Peyer's patch (tissue), 4 donors: ENCODE results near the gene HMOX1. TPM values are rescaled to one million over a fixed set of nuclear protein-coding genes. Genes with fewer than 3 reads are reported as not detected.

Source experiments
- DNase-seq, 3 donors: peaks; one replicate each; pipeline ENCODE4 v3.0.0-alpha.2; 2017 to 2019
- H3K27ac ChIP-seq, 4 donors: fragments of 200-600 bp; sonication (generic); one replicate each; pipeline ENCODE4 v1.5.1; 2016 to 2019
- H3K27me3 ChIP-seq, 2 donors: fragments of 200-600 bp; sonication (generic); one replicate each; pipeline ENCODE4 v1.5.1; 2019
- H3K36me3 ChIP-seq, 3 donors: fragments of 200-600 bp; sonication (generic); one replicate each; pipeline ENCODE4 v1.5.1; 2016 to 2019
- H3K4me1 ChIP-seq, 4 donors: fragments of 200-600 bp; sonication (generic); one replicate each; pipeline ENCODE4 v1.5.1; 2016 to 2019
- H3K4me3 ChIP-seq, 4 donors: fragments of 200-600 bp; sonication (generic); 1 replicate in 3 of 4; 2 replicates in 1 of 4; pipeline ENCODE4 v1.5.1; 2016 to 2019; ENCODE audit warnings: mild to moderate bottlenecking in 1 of 4
- H3K9me3 ChIP-seq, 4 donors: fragments of 200-600 bp; sonication (generic); one replicate each; pipeline ENCODE4 v1.5.1; 2016 to 2019; ENCODE audit warnings: mild to moderate bottlenecking in 1 of 4
- CTCF ChIP-seq, 6 experiments: fragments of 450-650 bp in 4 of 6; fragments of 200-600 bp in 2 of 6; sonication (generic) in 1 of 6; IDR thresholded peaks; one replicate each; pipeline ENCODE4 v1.5.1; 2017 to 2019; ENCODE audit warnings: antibody characterized with exemption in 6 of 6, mild to moderate bottlenecking in 3 of 6, moderate library complexity in 1 of 6
- POLR2A ChIP-seq, 2 donors: fragments of 450-650 bp; IDR thresholded peaks; one replicate each; pipeline ENCODE4 v1.5.1; 2017; ENCODE audit warnings: antibody characterized with exemption in 2 of 2, mild to moderate bottlenecking in 2 of 2, moderate library complexity in 2 of 2
- total RNA-seq, 4 donors: library from RNA; depleted of rRNA; stranded (reverse); fragments of >200 nt; gene quantifications; one replicate each; pipeline ENCODE4 v1.1.0, GENCODE V29; 2016

The HMOX1 gene
- total RNA-seq, 4 donors from 2014 or later = 27.2 to 64.5 (median 46.7) TPM

- Histone ChIP-seq H3K9me3 (no peaks in the 10 kb centered on the region), H3K36me3 (peaks cover 0 to 8% (median 0%) of the 10 kb centered on the region in 3 donors), H3K4me3 (no peak overlapping the region), H3K27me3 (no peaks in the 10 kb centered on the region), H3K4me1 (peaks cover 0 to 16% (median 6%) of the 10 kb centered on the region in 4 donors), H3K27ac (peak overlapping the region in 1 of 4 donors; percentile 88)
- TF ChIP-seq POLR2A (IDR thresholded peaks at IDR 0.05) = no peak
- no peak for TF ChIP-seq CTCF (IDR thresholded peaks at IDR 0.05)
- no peak for DNase-seq
These were observed 17.7 kb downstream of the HMOX1 start for GRCh38 chr22:35398591-35398973.

GRCh38 chr22:35399114-35399677 is 18.3 kb downstream of the HMOX1 start:
- Histone ChIP-seq H3K4me1 (peaks cover 0 to 13% (median 6%) of the 10 kb centered on the region in 4 donors), H3K27ac (peak overlapping the region; percentile 9 to 88 (median 63)), H3K27me3 (no peaks in the 10 kb centered on the region), H3K36me3 (peaks cover 0 to 10% (median 0%) of the 10 kb centered on the region in 3 donors), H3K9me3 (no peaks in the 10 kb centered on the region), H3K4me3 (peak overlapping the region; percentile 74 to 98 (median 89))
- DNase-seq = no peak
- TF ChIP-seq CTCF (IDR thresholded peaks at IDR 0.05) (no peak), POLR2A (IDR thresholded peaks at IDR 0.05) (no peak)

GRCh38 chr22:35399678-35400500 is 19.0 kb downstream of the HMOX1 start, which contains the start of gene MCM5:
Gene MCM5 (plus strand): TSS chr22:35400140. CDS start chr22:35400439, 299 bp downstream.
- DNase-seq = peak; percentile 97 to 99 (median 97)
- H3K4me3 ChIP-seq = peak within 1 kb of the TSS; percentile 74 to 98 (median 89)
- peaks cover 0 to 13% (median 6%) of the 10 kb centered on the region in 4 donors for H3K4me1 ChIP-seq

GRCh38 chr22:35400501-35400790 is 19.6 kb downstream of the HMOX1 start:
- Histone ChIP-seq H3K4me1 (peaks cover 0 to 13% (median 6%) of the 10 kb centered on the region in 4 donors), H3K4me3 (peak overlapping the region; percentile 74 to 98 (median 89)), H3K36me3 (peaks cover 0 to 22% (median 0%) of the 10 kb centered on the region in 3 donors), H3K27ac (peak overlapping the region in 3 of 4 donors; percentile 15 to 88 (median 77)), H3K9me3 (no peaks in the 10 kb centered on the region), H3K27me3 (no peaks in the 10 kb centered on the region)
- no peak for TF ChIP-seq POLR2A (IDR thresholded peaks at IDR 0.05)
- TF ChIP-seq CTCF (IDR thresholded peaks at IDR 0.05) = no peak
- DNase-seq = peak in 1 of 3 donors; percentile 32

More at GRCh38 chr22:35399678-35400500, 19.0 kb downstream of the HMOX1 start, which contains the start of gene MCM5:
- Histone ChIP-seq H3K36me3 (peaks cover 0 to 17% (median 0%) of the 10 kb centered on the region in 3 donors), H3K27me3 (no peaks in the 10 kb centered on the region), H3K9me3 (no peaks in the 10 kb centered on the region), H3K27ac (peak within 1 kb of the TSS; percentile 15 to 88 (median 66))
- TF ChIP-seq POLR2A (IDR thresholded peaks at IDR 0.05) (no peak), CTCF (IDR thresholded peaks at IDR 0.05) (no peak)

GRCh38 chr22:35401863-35402262 is 21.0 kb downstream of the HMOX1 start:
- no peak overlapping the region for H3K4me3 ChIP-seq
- TF ChIP-seq CTCF (IDR thresholded peaks at IDR 0.05) = no peak
- no peak for TF ChIP-seq POLR2A (IDR thresholded peaks at IDR 0.05)
- H3K27ac ChIP-seq = no peak overlapping the region
- DNase-seq = no peak
- no peaks in the 10 kb centered on the region for H3K9me3 ChIP-seq
- no peaks in the 10 kb centered on the region for H3K27me3 ChIP-seq
- H3K4me1 ChIP-seq = peaks cover 0 to 13% (median 6%) of the 10 kb centered on the region in 4 donors
- H3K36me3 ChIP-seq = peaks cover 0 to 33% (median 0%) of the 10 kb centered on the region in 3 donors
